ENCODE results near the gene SOX2.

SOX2 gene

DNA sequence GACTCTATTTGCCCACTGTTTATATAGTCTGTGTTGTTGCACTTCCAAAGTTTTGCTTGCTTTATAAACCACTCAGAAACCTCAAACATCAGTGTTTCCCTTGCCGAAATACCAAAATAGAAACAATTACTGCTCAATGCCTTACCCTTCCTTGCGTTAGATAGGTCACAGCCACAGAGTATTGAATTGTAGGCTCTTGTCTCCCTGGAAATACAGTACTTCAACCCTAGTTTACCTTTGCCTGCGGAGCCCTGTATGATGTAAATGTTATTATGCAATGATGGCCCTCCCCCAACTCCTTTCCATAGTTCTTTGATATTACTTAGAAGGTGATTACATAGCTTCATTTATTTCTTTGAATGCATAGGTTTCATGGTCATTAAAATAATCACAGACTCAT is 44.2 kb downstream of the SOX2 start:
- TF ChIP-seq EZH2phosphoT487 (IDR thresholded peaks at IDR 0.05; ENCODE audit: borderline replicate concordance) (no peak), CTCF (conservative IDR thresholded peaks at IDR 0.05; ENCODE audit: low read length) (no peak)
- no peak overlapping the region for H3K4me2 ChIP-seq (ENCODE audit: low read depth, low read length, poor library complexity, severe bottlenecking)
- no peaks in the 10 kb centered on the region for H3K27me3 ChIP-seq (ENCODE audit: insufficient read depth, low read length, poor library complexity, severe bottlenecking)
- no peak overlapping the region for H2AFZ ChIP-seq (ENCODE audit: low read length)
- no peaks in the 10 kb centered on the region for H3K9me3 ChIP-seq (ENCODE audit: insufficient read depth, low read depth, low read length)
- H3K4me1 ChIP-seq (ENCODE audit: insufficient read depth, low read length, poor library complexity, severe bottlenecking): no peaks in the 10 kb centered on the region
- H3K79me2 ChIP-seq (ENCODE audit: insufficient read depth, low read length): no peaks in the 10 kb centered on the region
- no peak overlapping the region for H3K9ac ChIP-seq (ENCODE audit: low read depth, low read length, poor library complexity, severe bottlenecking)
- H3K36me3 ChIP-seq (ENCODE audit: insufficient read depth, low read length): no peaks in the 10 kb centered on the region
- no peaks in the 10 kb centered on the region for H3K9me2 ChIP-seq (replicated peaks; ENCODE audit: low read depth, low read length)
- H3K4me3 ChIP-seq (ENCODE audit: low read length, poor library complexity, severe bottlenecking): no peak overlapping the region
- no peaks in the 10 kb centered on the region for H4K20me1 ChIP-seq (ENCODE audit: insufficient read depth, low read length, poor library complexity, severe bottlenecking)
- no peaks in the 10 kb centered on the region for H3F3A ChIP-seq (ENCODE audit: low read depth)

DNA sequence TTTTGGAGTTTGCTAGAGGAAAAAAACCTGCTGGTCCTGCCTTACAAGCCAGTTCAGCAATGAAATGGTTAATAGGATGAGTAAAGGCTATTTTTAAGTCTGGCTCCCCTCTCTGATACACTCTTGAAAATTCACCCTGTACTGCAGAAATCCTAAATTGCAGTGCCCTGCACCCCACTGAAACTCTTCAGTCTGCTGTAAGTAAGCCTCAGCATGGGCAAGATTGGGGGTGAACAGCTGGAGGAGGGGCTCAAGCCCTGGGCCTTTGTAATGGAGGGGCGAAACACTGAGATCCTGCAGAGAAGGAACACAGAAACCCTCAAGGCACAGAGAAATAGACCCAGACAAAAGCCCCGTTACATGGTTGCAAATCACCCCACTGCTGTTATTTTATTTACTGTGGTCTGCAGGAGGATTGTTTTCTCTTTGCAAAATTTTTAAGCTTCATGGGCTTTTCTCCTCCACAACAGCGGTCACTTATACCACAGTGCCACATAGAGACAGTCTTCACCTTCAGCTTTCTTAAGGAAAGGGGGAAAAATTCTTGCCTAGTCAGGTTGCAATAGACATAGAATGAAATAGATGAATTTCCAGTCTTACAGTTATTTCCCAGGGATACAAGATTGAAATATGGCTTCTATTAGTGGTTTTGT is 45.0 kb downstream of the SOX2 start:
- Histone ChIP-seq H4K20me1 (ENCODE audit: insufficient read depth, low read length, poor library complexity, severe bottlenecking) (no peaks in the 10 kb centered on the region), H3K36me3 (ENCODE audit: insufficient read depth, low read length) (no peaks in the 10 kb centered on the region), H3K79me2 (ENCODE audit: insufficient read depth, low read length) (no peaks in the 10 kb centered on the region), H2AFZ (ENCODE audit: low read length) (no peak overlapping the region), H3K9me3 (ENCODE audit: insufficient read depth, low read depth, low read length) (no peaks in the 10 kb centered on the region), H3K4me3 (ENCODE audit: low read length, poor library complexity, severe bottlenecking) (no peak overlapping the region), H3F3A (ENCODE audit: low read depth) (no peaks in the 10 kb centered on the region), H3K9me2 (replicated peaks; ENCODE audit: low read depth, low read length) (no peaks in the 10 kb centered on the region), H3K9ac (ENCODE audit: low read depth, low read length, poor library complexity, severe bottlenecking) (no peak overlapping the region), H3K4me1 (ENCODE audit: insufficient read depth, low read length, poor library complexity, severe bottlenecking) (no peaks in the 10 kb centered on the region), H3K4me2 (ENCODE audit: low read depth, low read length, poor library complexity, severe bottlenecking) (no peak overlapping the region), H3K27me3 (ENCODE audit: insufficient read depth, low read length, poor library complexity, severe bottlenecking) (no peaks in the 10 kb centered on the region)
- no peak for TF ChIP-seq CTCF (conservative IDR thresholded peaks at IDR 0.05; ENCODE audit: low read length)
- no peak for TF ChIP-seq EZH2phosphoT487 (IDR thresholded peaks at IDR 0.05; ENCODE audit: borderline replicate concordance)

GRCh38 chr3:181757694-181758306 is 46.1 kb downstream of the SOX2 start:
- Histone ChIP-seq H2AFZ (ENCODE audit: low read length) (no peak overlapping the region), H3K27me3 (ENCODE audit: insufficient read depth, low read length, poor library complexity, severe bottlenecking) (no peaks in the 10 kb centered on the region), H3K4me3 (ENCODE audit: low read length, poor library complexity, severe bottlenecking) (no peak overlapping the region), H3F3A (ENCODE audit: low read depth) (no peaks in the 10 kb centered on the region), H3K4me1 (ENCODE audit: insufficient read depth, low read length, poor library complexity, severe bottlenecking) (no peaks in the 10 kb centered on the region), H4K20me1 (ENCODE audit: insufficient read depth, low read length, poor library complexity, severe bottlenecking) (no peaks in the 10 kb centered on the region), H3K4me2 (ENCODE audit: low read depth, low read length, poor library complexity, severe bottlenecking) (no peak overlapping the region), H3K9ac (ENCODE audit: low read depth, low read length, poor library complexity, severe bottlenecking) (no peak overlapping the region), H3K79me2 (ENCODE audit: insufficient read depth, low read length) (no peaks in the 10 kb centered on the region), H3K36me3 (ENCODE audit: insufficient read depth, low read length) (no peaks in the 10 kb centered on the region), H3K9me3 (ENCODE audit: insufficient read depth, low read depth, low read length) (no peaks in the 10 kb centered on the region), H3K9me2 (replicated peaks; ENCODE audit: low read depth, low read length) (no peaks in the 10 kb centered on the region)
- TF ChIP-seq CTCF (conservative IDR thresholded peaks at IDR 0.05; ENCODE audit: low read length): no peak
- TF ChIP-seq EZH2phosphoT487 (IDR thresholded peaks at IDR 0.05; ENCODE audit: borderline replicate concordance): no peak

All from Loucy (cell line).